HG02852 (cell line): ENCODE data around the gene SMLR1.

Source experiments
- ATAC-seq: cut with Tn5 transposase; IDR thresholded peaks from one replicate; pipeline ENCODE4 v1.9.1; 2021; ENCODE audit warnings: mild to moderate bottlenecking, moderate library complexity; ENCODE audit not compliant: unreplicated experiment

SMLR1 gene

GRCh38 chr6:130849594-130849993 is 22.4 kb downstream of the SMLR1 start:
- ATAC-seq: no peak

DNA sequence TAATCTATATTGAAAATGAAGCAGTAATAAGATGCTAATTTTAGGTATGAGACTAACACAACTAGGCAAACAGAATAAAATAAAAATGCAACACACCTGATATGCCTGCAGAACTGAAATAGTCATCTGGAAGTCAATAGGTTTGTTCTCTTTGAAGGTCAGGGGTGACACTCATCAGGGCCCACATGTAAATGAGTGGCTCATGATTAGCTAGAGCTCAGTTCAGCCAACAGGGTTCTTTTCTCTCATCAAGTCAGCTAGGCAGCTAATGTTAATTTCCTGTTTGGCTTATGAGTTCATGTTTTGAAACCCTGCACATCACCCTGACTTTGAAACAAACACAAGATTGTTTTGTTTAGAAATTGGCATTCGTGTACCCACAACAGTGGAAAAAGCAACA is 23.8 kb downstream of the SMLR1 start:
- no peak for ATAC-seq

DNA sequence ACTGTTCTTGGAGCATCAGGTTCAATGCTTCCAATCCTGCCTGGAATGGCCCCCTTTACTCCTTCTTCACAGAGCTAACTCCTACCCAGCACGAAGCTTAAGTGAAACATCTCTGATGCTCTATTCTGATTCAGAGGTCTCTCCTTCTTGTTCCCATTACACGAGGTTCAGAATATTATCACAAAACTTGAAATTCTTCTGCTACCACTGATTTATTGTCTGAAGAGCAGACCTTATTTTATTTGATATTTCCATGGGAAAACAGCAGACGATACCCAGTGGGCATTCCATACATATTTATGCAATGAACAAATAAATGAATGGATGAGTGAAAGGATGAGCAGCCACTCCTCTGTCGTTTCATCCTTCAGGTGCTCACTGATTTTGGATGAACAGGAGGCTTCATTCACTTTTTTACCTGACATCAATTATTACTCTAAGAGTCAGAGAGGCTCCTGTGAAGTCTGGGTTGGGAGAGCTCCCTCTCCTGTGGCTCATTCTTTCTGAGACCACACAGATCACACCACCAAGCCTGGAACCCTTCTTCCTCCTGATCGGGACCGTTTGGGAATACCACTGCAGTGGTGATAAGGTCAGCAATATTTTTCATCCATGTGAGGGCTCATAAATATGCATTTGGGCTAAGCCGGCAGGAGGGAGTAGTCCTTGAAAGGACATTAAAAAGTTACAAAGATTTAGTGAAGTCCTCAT is 25.8 kb downstream of the SMLR1 start:
- no peak for ATAC-seq

DNA sequence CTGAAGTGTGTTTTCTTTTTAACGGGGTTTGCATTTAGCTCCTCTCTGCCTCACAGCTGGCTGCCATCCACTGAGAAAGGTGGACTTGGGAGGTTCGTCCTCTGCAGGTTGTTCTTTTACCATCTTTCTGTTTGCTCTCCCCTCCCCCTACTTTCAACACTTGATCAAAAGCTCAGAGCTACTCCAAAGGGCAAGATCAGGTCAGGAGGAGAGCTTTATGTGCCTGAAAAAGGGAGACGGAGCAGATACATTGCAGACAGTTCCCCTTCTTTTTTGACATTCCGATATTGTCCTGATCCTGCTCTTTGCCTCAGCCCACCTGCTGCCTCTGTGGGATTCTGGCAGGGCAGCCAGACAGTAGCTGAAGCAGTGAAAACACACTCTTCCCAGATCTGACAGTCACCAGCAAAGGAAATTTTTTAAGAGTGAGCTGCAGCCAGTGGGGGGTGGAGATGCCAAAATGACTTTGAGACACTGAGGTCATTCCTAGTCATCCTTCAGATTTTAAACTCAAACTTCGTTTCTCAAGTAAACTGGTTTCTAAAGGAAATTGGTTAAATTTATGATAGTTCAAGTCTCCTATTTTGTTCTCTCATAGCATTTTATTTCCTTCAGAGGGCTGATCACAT is 26.5 kb downstream of the SMLR1 start:
- ATAC-seq: no peak

GRCh38 chr6:130858054-130858453 is 30.8 kb downstream of the SMLR1 start:
- no peak for ATAC-seq

DNA sequence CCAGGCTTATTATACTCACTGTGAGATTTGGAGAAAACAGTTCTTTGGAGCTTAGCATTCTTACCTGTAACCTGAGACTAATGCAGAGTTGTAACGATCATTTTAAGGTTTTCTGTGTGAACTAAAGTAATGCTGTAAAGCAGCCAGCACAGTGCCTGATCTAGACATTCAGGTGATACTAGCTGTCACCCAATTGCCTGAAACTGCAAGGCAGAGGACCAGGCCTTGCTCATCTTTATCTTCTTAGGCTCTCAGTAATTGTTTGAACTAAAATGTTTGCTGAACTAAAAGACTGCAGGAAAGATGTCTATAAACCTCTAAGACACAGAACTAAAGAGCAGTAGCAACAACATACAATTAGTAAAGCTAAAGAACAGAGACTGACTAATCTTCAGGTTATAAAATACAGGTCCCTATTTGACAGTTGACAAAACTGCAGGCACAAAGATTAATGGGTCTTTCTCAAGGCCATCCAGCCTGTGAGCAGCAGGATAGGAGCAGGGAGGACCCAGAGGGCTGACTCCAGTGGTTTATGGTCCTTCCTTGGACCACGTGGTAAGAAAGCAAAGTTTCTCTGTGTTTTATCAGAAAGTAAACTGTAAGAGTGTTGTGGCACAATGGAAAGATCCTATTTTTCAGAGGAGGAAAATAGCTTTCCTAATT is 31.4 kb downstream of the SMLR1 start:
- ATAC-seq: no peak

DNA sequence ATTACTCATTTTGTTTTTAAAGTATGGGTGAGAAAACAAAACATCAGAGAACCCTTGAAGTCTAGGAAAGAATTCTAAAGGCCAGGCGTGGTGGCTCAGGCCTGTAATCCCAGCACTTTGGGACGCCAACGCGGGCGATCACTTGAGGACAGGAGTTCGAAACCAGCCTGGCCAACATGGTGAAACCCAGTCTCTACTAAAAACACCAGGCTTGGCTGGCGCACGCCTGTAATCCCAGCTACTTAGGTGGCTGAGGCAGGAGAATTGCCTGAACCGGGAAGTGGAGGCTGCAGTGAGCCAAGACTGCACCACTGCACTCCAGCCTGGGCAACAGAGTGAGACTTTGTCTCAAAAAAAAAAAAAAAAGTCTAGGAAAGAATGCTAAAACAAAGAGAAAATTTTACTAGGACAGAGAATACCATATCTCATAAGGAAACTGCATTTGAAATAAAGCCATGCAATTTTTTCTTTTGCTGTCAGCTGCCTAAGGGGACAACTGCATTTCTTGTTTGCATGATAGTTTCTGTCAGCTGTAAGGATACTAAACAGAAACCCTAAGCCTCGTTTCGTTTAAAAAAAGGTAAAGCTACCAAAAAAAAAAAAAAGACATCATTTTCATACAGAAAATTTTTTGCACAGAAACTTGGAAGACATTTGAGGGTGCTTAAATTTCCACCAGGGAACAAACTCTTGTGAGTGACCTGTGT is 32.1 kb downstream of the SMLR1 start:
- ATAC-seq: no peak

GRCh38 chr6:130862370-130862769 is 35.2 kb downstream of the SMLR1 start:
- ATAC-seq: no peak

GRCh38 chr6:130863415-130864230 is 36.4 kb downstream of the SMLR1 start:
- ATAC-seq: no peak

GRCh38 chr6:130864344-130864743 is 37.1 kb downstream of the SMLR1 start:
- ATAC-seq: no peak

DNA sequence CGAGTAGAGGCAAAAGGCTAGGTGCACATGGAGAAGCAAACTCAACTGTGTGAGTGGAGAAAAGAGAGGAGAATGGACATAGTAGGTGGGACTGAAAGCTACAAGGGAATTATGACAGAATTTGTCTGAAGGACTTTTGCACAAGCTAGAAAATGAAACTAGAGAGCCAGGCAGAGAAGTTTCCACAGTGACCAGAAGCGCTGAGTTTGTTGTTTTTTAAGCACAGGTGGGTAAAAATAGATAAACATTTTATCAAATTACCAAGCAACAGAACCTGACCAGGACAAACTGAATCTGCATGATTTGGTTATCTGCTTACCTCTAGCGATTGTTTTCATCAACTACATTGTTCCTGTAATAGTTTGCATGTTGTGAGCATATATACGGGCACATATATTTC is 38.6 kb downstream of the SMLR1 start:
- ATAC-seq: no peak

GRCh38 chr6:130869681-130870080 is 42.5 kb downstream of the SMLR1 start:
- no peak for ATAC-seq

DNA sequence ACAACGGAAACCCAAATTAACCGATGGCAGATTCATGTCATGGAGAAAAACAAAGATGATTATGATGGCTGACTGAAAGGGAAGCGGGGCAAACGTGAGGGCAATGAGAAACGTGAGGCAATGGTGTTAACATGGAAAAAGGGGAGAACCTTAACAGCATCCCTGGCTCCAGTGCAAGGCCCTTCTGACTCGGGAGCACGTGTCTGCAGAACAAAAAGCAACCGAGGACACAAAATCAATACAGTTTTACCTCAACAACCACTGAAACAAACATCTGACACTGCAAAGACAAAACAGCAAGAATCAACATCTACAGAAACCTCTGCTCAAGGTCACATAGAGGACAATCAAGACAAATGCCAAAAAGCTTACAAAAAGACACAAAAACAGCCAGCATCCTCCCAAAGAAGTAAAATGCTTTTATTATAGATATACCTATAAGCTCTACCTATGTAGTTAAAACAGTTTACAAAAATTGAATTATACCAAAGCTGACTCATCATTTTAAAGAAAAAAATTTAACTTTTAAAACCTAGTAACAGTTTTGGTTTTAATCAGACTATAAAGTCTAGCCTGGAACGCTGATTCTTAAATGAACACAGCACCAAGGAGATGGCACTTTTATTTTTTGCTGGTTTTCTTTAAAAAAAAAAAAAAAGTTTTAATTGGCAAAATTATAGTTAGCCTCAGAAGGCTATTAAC is 43.1 kb downstream of the SMLR1 start:
- no peak for ATAC-seq

DNA sequence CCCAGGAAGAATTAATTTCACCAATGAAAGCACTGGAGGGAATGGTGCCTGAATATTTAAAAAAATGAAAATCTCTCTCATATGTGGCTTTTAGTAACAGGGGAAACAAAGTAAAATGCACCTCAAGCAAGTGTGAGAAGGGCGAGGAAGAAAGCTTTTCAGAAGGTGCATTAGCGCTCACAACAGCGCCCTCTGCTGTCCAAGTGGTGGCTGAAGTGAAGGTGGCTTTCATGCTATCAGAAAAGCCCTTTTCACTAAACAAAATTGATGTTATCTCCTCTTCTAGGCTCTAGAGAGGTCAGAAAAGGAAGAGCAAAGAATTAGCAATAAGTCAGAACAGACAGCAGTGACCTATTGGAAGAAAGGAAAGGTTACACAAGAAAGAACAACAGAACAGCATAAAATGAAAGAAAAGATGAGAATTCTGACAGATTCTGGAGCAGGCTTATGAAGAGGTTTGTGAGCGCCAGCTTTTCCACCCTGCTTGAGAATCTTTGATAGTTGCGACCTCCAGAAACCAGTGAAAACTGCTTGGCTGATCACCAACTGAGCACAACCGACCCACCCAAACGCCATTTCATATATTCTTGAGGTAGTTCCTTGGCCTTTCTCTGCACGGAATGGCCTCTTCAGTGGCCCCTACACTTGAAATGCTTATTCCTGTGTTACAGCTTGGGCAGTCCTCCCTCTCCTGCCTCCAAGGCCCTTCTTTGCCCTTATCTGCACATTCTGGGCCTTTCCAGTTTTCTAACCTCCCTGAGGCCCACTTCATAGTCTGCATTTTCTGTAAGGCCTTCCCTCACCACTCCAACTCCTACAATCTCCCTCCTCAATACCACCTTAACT is 45.3 kb downstream of the SMLR1 start:
- peak; percentile 50 for ATAC-seq

DNA sequence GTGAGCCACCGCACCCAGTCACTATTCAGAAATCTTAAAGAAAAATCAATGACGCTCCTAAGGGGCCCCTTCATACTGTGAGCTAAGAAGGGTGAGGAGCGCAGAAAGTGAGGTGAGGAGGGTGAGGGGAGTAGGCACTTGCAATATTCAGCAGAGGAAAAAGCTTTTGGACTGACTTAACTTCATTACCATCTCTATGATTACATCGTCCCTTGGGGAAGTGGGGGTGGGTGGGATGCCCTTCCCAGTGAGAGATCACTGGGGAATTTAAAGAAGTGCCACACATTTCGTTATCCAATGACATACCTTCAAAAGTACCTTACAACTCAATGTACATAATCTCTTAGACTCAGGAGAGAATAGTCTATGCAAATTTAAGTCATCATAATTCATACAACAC is 46.5 kb downstream of the SMLR1 start:
- no peak for ATAC-seq

GRCh38 chr6:130879826-130880225 is 52.6 kb downstream of the SMLR1 start:
- ATAC-seq: no peak

DNA sequence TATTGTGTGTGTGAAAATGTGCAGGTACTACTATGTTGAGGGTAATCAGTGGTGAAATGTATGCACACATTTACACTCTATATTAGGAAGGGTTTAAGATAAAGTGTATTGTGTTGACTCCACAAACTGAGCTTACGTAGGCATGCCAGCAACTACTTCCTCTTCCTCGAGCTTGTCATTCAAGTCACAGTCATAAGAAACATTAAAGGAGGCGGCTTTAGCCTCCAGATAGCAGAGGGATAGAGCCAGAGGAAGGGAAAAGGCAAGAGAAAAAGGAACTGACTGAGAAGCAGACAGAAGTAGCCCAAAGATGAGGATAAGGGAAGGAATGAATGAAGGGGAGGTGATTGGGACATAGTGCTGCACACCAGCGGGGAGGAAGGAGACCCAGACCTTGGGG is 55.2 kb downstream of the SMLR1 start:
- no peak for ATAC-seq

DNA sequence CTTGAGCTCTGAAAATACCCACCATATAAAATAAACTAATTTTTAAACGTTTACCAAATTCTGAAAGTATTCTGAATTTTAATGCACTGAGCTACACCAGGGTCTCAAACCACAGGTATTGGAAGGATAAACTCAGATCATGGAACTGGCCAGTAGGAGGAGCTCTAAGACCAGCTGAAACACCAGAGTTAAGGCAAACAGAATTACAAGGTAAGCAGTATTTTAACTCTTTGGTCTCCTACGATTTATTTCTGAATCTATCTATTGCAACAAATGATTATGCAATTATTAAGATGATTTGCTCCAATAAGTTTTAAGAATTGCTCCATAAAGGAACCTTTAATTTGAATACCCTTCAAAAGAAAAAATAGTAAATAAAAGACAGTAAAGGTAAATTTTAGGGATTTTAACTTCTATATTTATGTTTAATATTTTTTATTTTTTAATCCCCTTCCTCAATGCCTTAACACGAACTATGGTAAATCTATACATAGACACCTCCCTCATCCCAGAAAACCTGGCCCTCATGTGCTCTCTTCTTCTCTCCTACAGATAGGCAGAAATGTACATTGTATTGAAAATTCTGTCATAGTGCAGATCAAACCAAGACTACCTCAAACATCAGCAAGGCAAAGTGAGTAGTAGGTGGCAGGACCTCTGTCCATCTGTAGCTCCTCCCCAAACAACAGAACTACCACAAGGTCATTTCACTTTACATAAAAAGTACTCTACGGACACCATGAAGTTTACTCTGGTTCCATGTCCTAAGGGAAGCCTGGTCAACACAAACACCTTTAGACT is 58.4 kb downstream of the SMLR1 start:
- ATAC-seq: peak; percentile 91
